OCI-LY3 (cell line): ENCODE results near the gene ZNF516.
A peak's percentile ranks its signal among the peaks of the same experiment; 100 is the strongest.

ENCODE experiments used
- H2AFZ ChIP-seq: fragments of 200-600, 300-600 bp; shearing (Covaris generic); 2 replicates; pipeline ENCODE4 v1.6.0; 2014; ENCODE audit warnings: antibody characterized with exemption, low read depth, low read length
- H3K27ac ChIP-seq: fragments of 200-600, 300-600 bp; sonication (generic); 2 replicates; pipeline ENCODE4 v1.5.1; 2014; ENCODE audit warnings: mild to moderate bottlenecking, low read length, moderate library complexity, mixed read lengths
- H3K27me3 ChIP-seq: fragments of 200-600, 300-600 bp; sonication (generic); 2 replicates; pipeline ENCODE4 v1.6.1; 2014; ENCODE audit warnings: low read depth, low read length, mixed read lengths
- H3K36me3 ChIP-seq: fragments of 200-600, 300-600 bp; sonication (generic); replicated peaks from 2 replicates; pipeline ENCODE3; 2014; ENCODE audit warnings: low read depth, low read length, mixed read lengths
- H3K4me1 ChIP-seq: fragments of 300-600, 200-600 bp; sonication (generic); 2 replicates; pipeline ENCODE4 v1.6.1; 2014; ENCODE audit warnings: low read length, mixed read lengths
- H3K4me2 ChIP-seq: fragments of 200-600, 300-600 bp; sonication (generic); 2 replicates; pipeline ENCODE4 v1.6.1; 2014; ENCODE audit warnings: low read length, mixed read lengths
- H3K4me3 ChIP-seq: fragments of 300-600, 200-600 bp; sonication (generic); 2 replicates; pipeline ENCODE4 v1.5.1; 2014; ENCODE audit warnings: antibody characterized with exemption, mild to moderate bottlenecking, low read length, moderate library complexity
- H3K79me2 ChIP-seq: fragments of 300-600, 200-600 bp; shearing (Covaris generic); 2 replicates; pipeline ENCODE4 v1.6.1; 2014; ENCODE audit warnings: mild to moderate bottlenecking, low read length, mixed read lengths
- H3K9ac ChIP-seq: fragments of 300-600, 200-600 bp; shearing (Covaris generic); 2 replicates; pipeline ENCODE4 v1.6.0; 2014; ENCODE audit warnings: mild to moderate bottlenecking, low read length, moderate library complexity
- H3K9me3 ChIP-seq: fragments of 200-600, 300-600 bp; shearing (Covaris generic); 2 replicates; pipeline ENCODE4 v1.6.1; 2014; ENCODE audit warnings: low read length, mixed read lengths; ENCODE audit not compliant: insufficient read depth
- H4K20me1 ChIP-seq: fragments of 200-600, 300-600 bp; sonication (generic); 2 replicates; pipeline ENCODE4 v1.6.1; 2016; ENCODE audit warnings: low read length, mixed read lengths; ENCODE audit not compliant: insufficient read depth
- CTCF ChIP-seq: fragments of 200-600, 300-600 bp; sonication (generic); IDR thresholded peaks from 2 replicates; pipeline ENCODE4 v1.5.1; 2014; ENCODE audit warnings: antibody characterized with exemption, low read length, low read depth
- EZH2phosphoT487 ChIP-seq: fragments of 200-600 bp; shearing (Covaris generic); IDR thresholded peaks from 2 replicates; pipeline ENCODE4 v1.6.1; 2018; ENCODE audit warnings: antibody characterized with exemption, mixed run types, low read depth

The ZNF516 gene

GRCh38 chr18:76452357-76452756, 42.7 kb downstream of the ZNF516 start:
- Histone ChIP-seq H3K27ac (no peak overlapping the region), H3K9ac (no peak overlapping the region), H3K4me3 (no peak overlapping the region), H3K4me1 (no peaks in the 10 kb centered on the region), H3K4me2 (no peak overlapping the region), H3K27me3 (no peaks in the 10 kb centered on the region), H2AFZ (no peak overlapping the region), H3K79me2 (no peaks in the 10 kb centered on the region), H4K20me1 (no peaks in the 10 kb centered on the region), H3K9me3 (no peaks in the 10 kb centered on the region), H3K36me3 (no peaks in the 10 kb centered on the region)
- TF ChIP-seq CTCF (no peak), EZH2phosphoT487 (no peak)

- TF ChIP-seq EZH2phosphoT487 (no peak), CTCF (no peak)
- Histone ChIP-seq H2AFZ (no peak overlapping the region), H3K4me3 (peak overlapping the region; percentile 45; the same call in 1 of the 2 replicates), H3K79me2 (no peaks in the 10 kb centered on the region), H3K4me1 (no peaks in the 10 kb centered on the region), H3K9ac (no peak overlapping the region), H4K20me1 (no peaks in the 10 kb centered on the region), H3K27ac (no peak overlapping the region), H3K36me3 (no peaks in the 10 kb centered on the region), H3K9me3 (no peaks in the 10 kb centered on the region), H3K4me2 (no peak overlapping the region), H3K27me3 (no peaks in the 10 kb centered on the region)
Measured at GRCh38 chr18:76451396-76452331, 43.4 kb downstream of the ZNF516 start.

- H3K4me3 ChIP-seq: peak overlapping the region; percentile 45
- TF ChIP-seq CTCF (no peak), EZH2phosphoT487 (no peak)
- no peaks in the 10 kb centered on the region for H3K4me1 ChIP-seq
Measured at GRCh38 chr18:76450452-76451395, 44.3 kb downstream of the ZNF516 start.

GRCh38 chr18:76449111-76449453, 46.0 kb downstream of the ZNF516 start:
- no peak for TF ChIP-seq CTCF
- no peak for TF ChIP-seq EZH2phosphoT487
- Histone ChIP-seq H3K4me3 (no peak overlapping the region), H3K4me2 (no peak overlapping the region), H4K20me1 (no peaks in the 10 kb centered on the region), H3K27me3 (no peaks in the 10 kb centered on the region), H3K36me3 (no peaks in the 10 kb centered on the region), H3K9ac (no peak overlapping the region), H3K27ac (no peak overlapping the region), H2AFZ (no peak overlapping the region), H3K79me2 (no peaks in the 10 kb centered on the region), H3K9me3 (no peaks in the 10 kb centered on the region), H3K4me1 (no peaks in the 10 kb centered on the region)

More at GRCh38 chr18:76450452-76451395, 44.3 kb downstream of the ZNF516 start:
- Histone ChIP-seq H3K9ac (no peak overlapping the region), H3K4me2 (0 out of 2 replicates have a peak overlapping the region, but pooled peaks have one; percentile 26), H3K79me2 (no peaks in the 10 kb centered on the region), H2AFZ (no peak overlapping the region), H3K27ac (no peak overlapping the region), H3K27me3 (no peaks in the 10 kb centered on the region), H4K20me1 (no peaks in the 10 kb centered on the region), H3K36me3 (no peaks in the 10 kb centered on the region), H3K9me3 (no peaks in the 10 kb centered on the region)
